ENCODE measurements around the gene LRRK1. TPM values are rescaled to one million over a fixed set of nuclear protein-coding genes. Genes with fewer than 3 reads are reported as not detected.

LRRK1 gene
- total RNA-seq, 1 donor from 2014 or later = 0.86 TPM

DNA sequence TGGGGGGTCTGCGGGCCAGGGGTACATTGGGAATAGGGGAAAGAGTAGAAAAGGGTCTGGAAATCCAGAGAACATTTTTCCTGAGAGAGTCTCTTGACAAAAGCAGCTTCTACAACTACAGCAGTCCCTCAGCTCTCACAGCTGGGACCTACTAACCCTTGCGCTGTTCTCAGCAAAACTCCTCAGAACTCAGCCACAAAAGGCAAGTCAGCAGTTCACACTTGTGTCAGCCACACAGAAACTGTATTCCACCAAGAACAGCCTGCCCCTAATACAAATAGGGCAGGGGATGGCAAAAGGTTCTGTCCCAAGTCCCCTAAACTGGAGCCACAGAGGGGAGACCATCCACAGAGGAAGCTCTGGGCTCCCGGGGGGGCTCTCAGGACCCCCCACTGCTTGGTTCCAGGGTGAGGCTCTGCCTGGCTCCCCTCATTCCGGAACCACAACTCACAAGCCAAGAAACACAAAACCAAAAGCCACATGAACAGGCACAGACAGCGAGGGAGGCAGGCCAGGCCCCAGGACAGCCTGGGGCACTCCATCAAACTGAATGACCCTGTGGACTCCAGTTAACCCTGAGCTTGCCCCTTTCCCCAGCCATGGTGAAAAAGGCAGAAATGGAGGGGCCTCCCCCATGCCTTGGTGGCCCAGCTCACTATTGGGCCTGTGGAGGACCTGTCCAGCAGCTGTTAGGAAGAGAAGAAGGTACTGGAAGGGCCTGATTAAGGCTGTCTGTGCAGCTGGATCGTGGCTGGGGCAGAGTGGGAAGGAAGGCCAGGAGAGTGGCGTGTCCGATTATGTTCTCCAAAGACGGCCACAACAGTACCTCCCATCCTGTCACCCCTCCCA, 170.6 kb downstream of the LRRK1 start:
- no peaks in the 10 kb centered on the region for H3K36me3 Mint-ChIP-seq (ENCODE audit: insufficient read depth)
- no peak overlapping the region for H3K4me3 Mint-ChIP-seq (ENCODE audit: low read depth)
- TF ChIP-seq, protein P1, sequence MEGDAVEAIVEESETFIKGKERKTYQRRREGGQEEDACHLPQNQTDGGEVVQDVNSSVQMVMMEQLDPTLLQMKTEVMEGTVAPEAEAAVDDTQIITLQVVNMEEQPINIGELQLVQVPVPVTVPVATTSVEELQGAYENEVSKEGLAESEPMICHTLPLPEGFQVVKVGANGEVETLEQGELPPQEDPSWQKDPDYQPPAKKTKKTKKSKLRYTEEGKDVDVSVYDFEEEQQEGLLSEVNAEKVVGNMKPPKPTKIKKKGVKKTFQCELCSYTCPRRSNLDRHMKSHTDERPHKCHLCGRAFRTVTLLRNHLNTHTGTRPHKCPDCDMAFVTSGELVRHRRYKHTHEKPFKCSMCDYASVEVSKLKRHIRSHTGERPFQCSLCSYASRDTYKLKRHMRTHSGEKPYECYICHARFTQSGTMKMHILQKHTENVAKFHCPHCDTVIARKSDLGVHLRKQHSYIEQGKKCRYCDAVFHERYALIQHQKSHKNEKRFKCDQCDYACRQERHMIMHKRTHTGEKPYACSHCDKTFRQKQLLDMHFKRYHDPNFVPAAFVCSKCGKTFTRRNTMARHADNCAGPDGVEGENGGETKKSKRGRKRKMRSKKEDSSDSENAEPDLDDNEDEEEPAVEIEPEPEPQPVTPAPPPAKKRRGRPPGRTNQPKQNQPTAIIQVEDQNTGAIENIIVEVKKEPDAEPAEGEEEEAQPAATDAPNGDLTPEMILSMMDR (IDR thresholded peaks at IDR 0.05; ENCODE audit: unreplicated experiment) = no peak
- H3K9me3 Mint-ChIP-seq (ENCODE audit: low read depth) = no peaks in the 10 kb centered on the region
- DNase-seq (ENCODE audit: low spot score, unreplicated experiment) = no peak
- no peaks in the 10 kb centered on the region for H3K4me1 Mint-ChIP-seq (ENCODE audit: low read depth)
- no peak overlapping the region for H3K27ac Mint-ChIP-seq
- H3K27me3 Mint-ChIP-seq = peaks cover 9% of the 10 kb centered on the region

DNA sequence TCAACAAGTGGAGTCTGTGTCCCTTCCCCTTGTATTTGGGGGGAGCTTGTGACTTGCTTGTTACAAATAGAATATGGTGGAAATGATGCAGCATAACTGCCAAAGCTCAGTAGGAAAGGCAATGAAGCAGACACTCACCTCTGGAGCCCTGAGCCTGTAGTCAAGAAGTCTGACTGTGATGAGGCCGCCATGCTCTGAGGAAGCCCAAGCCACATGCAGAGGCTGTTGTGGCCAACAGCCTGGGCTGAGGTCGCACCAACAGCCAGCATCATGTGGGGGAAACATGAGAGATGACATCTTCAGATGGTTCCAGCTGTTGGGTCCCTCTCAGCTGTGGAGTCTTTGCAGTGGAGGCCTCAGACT, 171.3 kb downstream of the LRRK1 start:
- H3K4me1 Mint-ChIP-seq (ENCODE audit: low read depth) = no peaks in the 10 kb centered on the region
- no peaks in the 10 kb centered on the region for H3K9me3 Mint-ChIP-seq (ENCODE audit: low read depth)
- DNase-seq (ENCODE audit: low spot score, unreplicated experiment) = no peak
- TF ChIP-seq, protein P1 (IDR thresholded peaks at IDR 0.05; ENCODE audit: unreplicated experiment) = no peak
- H3K36me3 Mint-ChIP-seq (ENCODE audit: insufficient read depth) = no peaks in the 10 kb centered on the region
- H3K27me3 Mint-ChIP-seq = peaks cover 9% of the 10 kb centered on the region
- H3K27ac Mint-ChIP-seq = no peak overlapping the region
- H3K4me3 Mint-ChIP-seq (ENCODE audit: low read depth) = no peak overlapping the region

DNA sequence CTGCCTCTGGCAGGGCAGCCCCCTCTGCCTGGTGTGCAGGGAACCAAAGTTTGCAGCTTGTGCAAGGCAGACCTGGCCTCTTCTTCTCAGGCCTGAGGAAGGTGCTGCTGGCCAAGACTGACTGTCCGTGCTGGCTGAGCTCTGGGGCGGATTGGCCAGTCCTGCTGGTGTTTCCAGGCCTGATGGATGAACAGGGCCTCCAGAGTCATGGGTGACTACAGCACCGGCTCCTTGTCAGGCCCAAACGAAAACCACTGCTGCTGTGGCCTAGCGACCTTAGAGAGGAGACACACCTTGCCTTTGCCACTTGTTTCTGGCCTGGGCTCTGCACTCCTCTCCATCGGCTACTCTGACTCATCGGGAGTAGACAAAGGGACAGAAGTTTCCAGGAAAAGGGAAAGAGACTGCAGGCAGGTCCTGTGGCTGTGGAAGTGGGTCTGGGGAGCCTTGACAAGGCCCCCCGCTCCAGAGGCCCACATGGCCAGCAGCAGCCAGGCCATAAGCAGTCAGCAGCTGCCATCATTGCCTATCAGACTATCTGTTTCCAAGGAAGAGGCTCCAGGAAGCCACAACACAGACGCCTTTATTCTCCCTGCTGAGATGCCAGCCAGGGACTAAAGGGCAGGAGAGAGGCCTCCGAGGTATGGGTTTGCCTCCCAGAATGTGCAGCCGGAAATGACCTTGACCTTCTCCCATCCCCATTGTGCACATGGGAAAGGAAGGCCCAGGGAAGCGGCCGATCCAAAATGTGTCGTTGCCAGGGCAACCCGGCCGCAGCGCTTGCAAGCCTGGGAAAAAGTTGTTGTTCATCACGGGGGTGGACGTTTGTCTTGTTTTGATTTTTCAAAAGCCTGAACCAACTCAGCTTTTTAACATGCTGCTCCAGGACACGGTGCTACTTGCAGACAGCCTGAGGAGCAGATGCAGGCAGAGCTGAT, 172.2 kb downstream of the LRRK1 start:
- Mint-ChIP-seq H3K9me3 (ENCODE audit: low read depth) (no peaks in the 10 kb centered on the region), H3K4me1 (ENCODE audit: low read depth) (no peaks in the 10 kb centered on the region), H3K36me3 (ENCODE audit: insufficient read depth) (no peaks in the 10 kb centered on the region), H3K27me3 (peaks cover 9% of the 10 kb centered on the region), H3K4me3 (ENCODE audit: low read depth) (no peak overlapping the region), H3K27ac (no peak overlapping the region)
- TF ChIP-seq, protein P1 (IDR thresholded peaks at IDR 0.05; ENCODE audit: unreplicated experiment) = no peak
- DNase-seq (ENCODE audit: low spot score, unreplicated experiment) = no peak

DNA sequence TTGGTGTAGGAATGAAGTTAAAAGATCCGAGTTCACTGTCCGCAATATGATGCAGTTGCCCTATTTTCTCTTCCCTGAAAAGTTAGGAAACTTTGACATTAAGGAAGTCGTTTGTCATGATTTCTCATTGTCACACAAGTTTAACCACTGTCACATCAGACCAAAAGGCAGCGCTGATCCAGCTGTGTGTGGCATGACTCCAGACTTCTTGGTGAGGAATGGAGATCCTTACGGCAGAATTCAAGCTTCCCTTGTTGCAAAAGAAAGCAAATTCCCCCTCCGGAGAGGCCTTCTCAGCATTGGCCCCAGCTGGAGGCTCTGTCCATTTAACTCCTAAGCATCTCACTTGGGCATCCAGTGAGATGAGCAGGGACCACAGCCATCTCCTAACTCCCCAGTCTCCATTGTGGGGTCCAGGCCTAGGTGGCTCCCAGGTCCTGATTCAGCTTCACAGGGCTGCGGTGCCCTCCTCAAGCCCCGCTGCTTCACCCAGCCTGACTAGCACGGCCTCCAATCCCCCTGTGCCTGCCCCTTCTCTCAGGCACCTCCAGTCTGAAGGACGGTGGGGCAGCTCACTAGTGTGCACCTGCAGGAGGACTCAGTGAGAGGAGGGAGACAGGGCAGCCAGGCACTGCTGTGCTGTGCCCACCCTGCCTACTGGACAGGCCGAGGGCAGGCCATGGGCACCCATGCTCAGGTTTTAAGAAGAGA, 173.2 kb downstream of the LRRK1 start:
- DNase-seq (ENCODE audit: low spot score, unreplicated experiment) = no peak
- Mint-ChIP-seq H3K27me3 (peaks cover 3% of the 10 kb centered on the region), H3K4me3 (ENCODE audit: low read depth) (no peak overlapping the region), H3K36me3 (ENCODE audit: insufficient read depth) (no peaks in the 10 kb centered on the region), H3K27ac (no peak overlapping the region), H3K4me1 (ENCODE audit: low read depth) (no peaks in the 10 kb centered on the region), H3K9me3 (ENCODE audit: low read depth) (no peaks in the 10 kb centered on the region)
- TF ChIP-seq, protein P1 (IDR thresholded peaks at IDR 0.05; ENCODE audit: unreplicated experiment) = no peak

DNA sequence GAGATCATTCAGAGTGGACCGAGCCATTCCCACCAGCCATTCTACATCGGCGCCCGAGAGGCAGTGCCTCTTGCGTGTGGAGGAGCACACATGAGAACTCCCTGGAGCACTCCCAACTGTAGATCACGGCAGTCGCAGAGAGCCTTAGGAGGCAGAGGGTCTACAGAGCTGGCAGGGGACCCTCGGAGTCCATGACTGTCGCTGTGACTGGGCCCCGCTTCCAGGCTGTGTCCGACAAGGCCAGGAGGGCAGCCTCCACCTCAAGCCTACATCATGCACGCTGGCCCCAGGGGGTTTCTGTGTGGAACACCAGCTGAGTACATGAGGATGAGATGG, 173.7 kb downstream of the LRRK1 start:
- Mint-ChIP-seq H3K27ac (no peak overlapping the region), H3K36me3 (ENCODE audit: insufficient read depth) (no peaks in the 10 kb centered on the region), H3K27me3 (peaks cover 3% of the 10 kb centered on the region), H3K4me1 (ENCODE audit: low read depth) (no peaks in the 10 kb centered on the region), H3K4me3 (ENCODE audit: low read depth) (no peak overlapping the region), H3K9me3 (ENCODE audit: low read depth) (no peaks in the 10 kb centered on the region)
- TF ChIP-seq, protein P1 (IDR thresholded peaks at IDR 0.05; ENCODE audit: unreplicated experiment) = no peak
- DNase-seq (ENCODE audit: low spot score, unreplicated experiment) = no peak

Measured in progenitor cell of endocrine pancreas (in vitro differentiated cells).